CD14-positive monocyte (primary cell): ENCODE measurements around the gene MAP3K6. TPM values are rescaled to one million over a fixed set of nuclear protein-coding genes. Genes with fewer than 3 reads are reported as not detected.

Source experiments
- DNase-seq, 3 donors: peaks; one replicate each; pipeline ENCODE4 v3.0.0-alpha.2; 2011 to 2022
- H2AFZ ChIP-seq: 2 replicates; pipeline ENCODE4 v1.6.0; 2012; ENCODE audit warnings: mild to moderate bottlenecking, low read depth, low read length, inconsistent platforms; ENCODE audit not compliant: insufficient read depth, poor library complexity, severe bottlenecking
- H3K27ac ChIP-seq, 2 donors: 1 replicate in 1 of 2; 2 replicates in 1 of 2; pipeline ENCODE4 v1.5.1; 2012 to 2013; ENCODE audit warnings: low read length in 2 of 2, control low read depth in 1 of 2, inconsistent platforms in 1 of 2, low read depth in 1 of 2, mild to moderate bottlenecking in 1 of 2
- H3K27me3 ChIP-seq, 2 donors: one replicate each; pipeline versions ENCODE4 v1.6.0 to v1.6.1; 2011 to 2013; ENCODE audit warnings: low read length in 2 of 2; ENCODE audit not compliant: control insufficient read depth in 2 of 2, insufficient read depth in 2 of 2
- H3K36me3 ChIP-seq, 2 donors: replicated peaks in 1 of 2; 1 replicate in 1 of 2; 2 replicates in 1 of 2; pipeline versions ENCODE4 v1.5.1 to v1.6.1; 2012 to 2013; ENCODE audit warnings: low read length in 2 of 2, control low read depth in 1 of 2, inconsistent platforms in 1 of 2, mild to moderate bottlenecking in 1 of 2; ENCODE audit not compliant: insufficient read depth in 2 of 2, control insufficient read depth in 1 of 2
- H3K4me1 ChIP-seq, 2 donors: 1 replicate in 1 of 2; 2 replicates in 1 of 2; pipeline versions ENCODE4 v1.5.1 to v1.6.1; 2012 to 2013; ENCODE audit warnings: low read length in 2 of 2, control low read depth in 1 of 2, inconsistent platforms in 1 of 2, mild to moderate bottlenecking in 1 of 2, moderate library complexity in 1 of 2; ENCODE audit not compliant: insufficient read depth in 2 of 2, control insufficient read depth in 1 of 2
- H3K4me2 ChIP-seq: replicated peaks from 2 replicates; pipeline ENCODE3; 2012; ENCODE audit warnings: low read length, moderate library complexity, mild to moderate bottlenecking; ENCODE audit not compliant: poor library complexity, severe bottlenecking; ENCODE audit errors: extremely low read depth
- H3K4me3 ChIP-seq, 3 experiments: fragments of 200-600 bp in 1 of 3; sonication (generic) in 1 of 3; replicated peaks in 1 of 3; 1 replicate in 2 of 3; 2 replicates in 1 of 3; pipeline ENCODE4 v1.5.1; 2011 to 2013; ENCODE audit warnings: low read length in 3 of 3, mild to moderate bottlenecking in 3 of 3, control low read depth in 2 of 3, low read depth in 2 of 3, inconsistent platforms in 1 of 3, moderate library complexity in 1 of 3
- H3K79me2 ChIP-seq: 2 replicates; pipeline ENCODE4 v1.6.0; 2012; ENCODE audit warnings: mild to moderate bottlenecking, control low read depth, inconsistent platforms, low read length, moderate library complexity; ENCODE audit not compliant: insufficient read depth
- H3K9ac ChIP-seq: 2 replicates; pipeline ENCODE4 v1.6.0; 2017; ENCODE audit warnings: low read length, mild to moderate bottlenecking; ENCODE audit not compliant: insufficient read depth, poor library complexity, severe bottlenecking
- H3K9me3 ChIP-seq, 2 donors: replicated peaks in 1 of 2; 1 replicate in 1 of 2; 2 replicates in 1 of 2; pipeline versions ENCODE4 v1.5.1 to v1.6.1; 2012 to 2013; ENCODE audit warnings: low read length in 2 of 2, control low read depth in 1 of 2; ENCODE audit not compliant: control insufficient read depth in 1 of 2, insufficient read depth in 1 of 2
- H4K20me1 ChIP-seq: 2 replicates; pipeline ENCODE4 v1.6.0; 2012; ENCODE audit warnings: mild to moderate bottlenecking, low read length, control low read depth, moderate library complexity; ENCODE audit not compliant: insufficient read depth
- H3K27ac Mint-ChIP-seq, 7 donors: one replicate each; pipeline ENCODE4 v1.8.0; 2020; ENCODE audit warnings: mild to moderate bottlenecking in 7 of 7, mixed read lengths in 7 of 7, moderate library complexity in 6 of 7, inconsistent platforms in 2 of 7
- H3K27me3 Mint-ChIP-seq, 3 donors: one replicate each; pipeline ENCODE4 v1.8.0; 2021 to 2022; ENCODE audit warnings: low read depth in 3 of 3, mild to moderate bottlenecking in 3 of 3, mixed read lengths in 3 of 3, moderate library complexity in 3 of 3, inconsistent platforms in 1 of 3
- H3K36me3 Mint-ChIP-seq, 2 donors: one replicate each; pipeline ENCODE4 v1.8.0; 2020; ENCODE audit warnings: mixed read lengths in 2 of 2, inconsistent platforms in 1 of 2, mild to moderate bottlenecking in 1 of 2
- H3K4me1 Mint-ChIP-seq: one replicate; pipeline ENCODE4 v1.8.0; 2020; ENCODE audit warnings: mild to moderate bottlenecking, mixed read lengths
- H3K4me3 Mint-ChIP-seq, 2 donors: one replicate each; pipeline ENCODE4 v1.8.0; 2020; ENCODE audit warnings: mild to moderate bottlenecking in 2 of 2, mixed read lengths in 2 of 2, moderate library complexity in 1 of 2
- H3K9me3 Mint-ChIP-seq, 7 donors: one replicate each; pipeline ENCODE4 v1.8.0; 2020 to 2022; ENCODE audit warnings: mixed read lengths in 7 of 7, mild to moderate bottlenecking in 6 of 7, moderate library complexity in 6 of 7, inconsistent platforms in 2 of 7
- WGBS: methylation state at CpG from one replicate; pipeline ENCODE4 v1.1.5; 2013; ENCODE audit warnings: missing lambda C conversion rate; ENCODE audit not compliant: insufficient coverage; 5-methylcytosine and 5-hydroxymethylcytosine counted together
- intact Hi-C, 2 donors: fragments of 100-400 bp; cut with micrococcal nuclease; formaldehyde crosslinking; loops; one replicate each; pipeline versions ENCODE4 v1.15.0 to v1.15.1; 2023
- polyA plus RNA-seq, 3 donors: library from polyadenylated mRNA; depleted of rRNA in 1 of 3; unstranded in 2 of 3; stranded (reverse) in 1 of 3; fragments of 300-500 nt in 2 of 3; fragments of >200 nt in 1 of 3; fragmentation: Illumina TruSeq in 2 of 3; gene quantifications; 1 replicate in 2 of 3; 2 replicates in 1 of 3; pipeline ENCODE4 v1.2.3, GENCODE V29; 2012 to 2021
- TF ChIP-seq, protein P1 (sequence below): fragments of 200-600 bp; IDR thresholded peaks from one replicate; pipeline ENCODE4 v1.8.0; 2022; ENCODE audit warnings: antibody characterized with exemption, mild to moderate bottlenecking

Gene MAP3K6
- polyA plus RNA-seq, 3 donors = 3.2 to 14.8 (median 6.7) TPM

DNA sequence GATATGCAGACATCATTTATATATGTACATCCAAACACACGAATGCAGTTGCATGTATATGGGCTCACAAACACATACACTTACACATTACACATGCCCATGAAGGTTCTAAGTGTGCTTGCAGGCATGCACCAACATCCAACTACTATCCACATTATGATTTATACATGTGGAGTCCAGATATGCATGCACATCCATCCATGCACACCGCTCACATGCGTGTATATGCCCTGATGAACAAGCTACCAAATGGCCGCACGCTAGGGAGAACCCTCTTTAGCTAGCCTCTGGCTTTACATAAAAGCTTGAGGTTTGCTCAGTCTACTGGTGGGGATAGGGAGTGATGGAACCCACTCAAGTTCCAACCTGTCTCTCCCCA is 34.2 kb upstream of the MAP3K6 start:
- H3K36me3 ChIP-seq = peaks cover 5% of the 10 kb centered on the region in 2 donors
- WGBS = no CpG with 5 or more reads among the region's 5 CpGs
- no peak overlapping the region for H2AFZ ChIP-seq
- H4K20me1 ChIP-seq = peaks cover 57% of the 10 kb centered on the region
- H3K4me1 ChIP-seq = peaks cover 26 to 32% of the 10 kb centered on the region in 2 donors
- no peak overlapping the region for H3K4me3 Mint-ChIP-seq
- H3K27me3 Mint-ChIP-seq = peaks cover 0 to 5% (median 3%) of the 10 kb centered on the region in 3 donors
- H3K36me3 Mint-ChIP-seq = peaks cover 6 to 14% of the 10 kb centered on the region in 2 donors
- no peak overlapping the region for H3K4me2 ChIP-seq
- no peak for DNase-seq
- no peak overlapping the region for H3K27ac ChIP-seq
- peaks cover 35% of the 10 kb centered on the region for H3K4me1 Mint-ChIP-seq
- no peak overlapping the region for H3K4me3 ChIP-seq
- TF ChIP-seq, protein P1, sequence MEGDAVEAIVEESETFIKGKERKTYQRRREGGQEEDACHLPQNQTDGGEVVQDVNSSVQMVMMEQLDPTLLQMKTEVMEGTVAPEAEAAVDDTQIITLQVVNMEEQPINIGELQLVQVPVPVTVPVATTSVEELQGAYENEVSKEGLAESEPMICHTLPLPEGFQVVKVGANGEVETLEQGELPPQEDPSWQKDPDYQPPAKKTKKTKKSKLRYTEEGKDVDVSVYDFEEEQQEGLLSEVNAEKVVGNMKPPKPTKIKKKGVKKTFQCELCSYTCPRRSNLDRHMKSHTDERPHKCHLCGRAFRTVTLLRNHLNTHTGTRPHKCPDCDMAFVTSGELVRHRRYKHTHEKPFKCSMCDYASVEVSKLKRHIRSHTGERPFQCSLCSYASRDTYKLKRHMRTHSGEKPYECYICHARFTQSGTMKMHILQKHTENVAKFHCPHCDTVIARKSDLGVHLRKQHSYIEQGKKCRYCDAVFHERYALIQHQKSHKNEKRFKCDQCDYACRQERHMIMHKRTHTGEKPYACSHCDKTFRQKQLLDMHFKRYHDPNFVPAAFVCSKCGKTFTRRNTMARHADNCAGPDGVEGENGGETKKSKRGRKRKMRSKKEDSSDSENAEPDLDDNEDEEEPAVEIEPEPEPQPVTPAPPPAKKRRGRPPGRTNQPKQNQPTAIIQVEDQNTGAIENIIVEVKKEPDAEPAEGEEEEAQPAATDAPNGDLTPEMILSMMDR = no peak
- H3K27ac Mint-ChIP-seq = no peak overlapping the region
- no peaks in the 10 kb centered on the region for H3K27me3 ChIP-seq
- H3K9ac ChIP-seq = no peak overlapping the region
- no peaks in the 10 kb centered on the region for H3K79me2 ChIP-seq
- H3K9me3 Mint-ChIP-seq = no peaks in the 10 kb centered on the region
- intact Hi-C loops = loop anchor here in 1 of 2 donors (5.0 to 10.0 kb wide), 2 partner anchors 201 to 264 kb away; partner anchors contain the start of gene AHDC1
- H3K9me3 ChIP-seq = no peaks in the 10 kb centered on the region

DNA sequence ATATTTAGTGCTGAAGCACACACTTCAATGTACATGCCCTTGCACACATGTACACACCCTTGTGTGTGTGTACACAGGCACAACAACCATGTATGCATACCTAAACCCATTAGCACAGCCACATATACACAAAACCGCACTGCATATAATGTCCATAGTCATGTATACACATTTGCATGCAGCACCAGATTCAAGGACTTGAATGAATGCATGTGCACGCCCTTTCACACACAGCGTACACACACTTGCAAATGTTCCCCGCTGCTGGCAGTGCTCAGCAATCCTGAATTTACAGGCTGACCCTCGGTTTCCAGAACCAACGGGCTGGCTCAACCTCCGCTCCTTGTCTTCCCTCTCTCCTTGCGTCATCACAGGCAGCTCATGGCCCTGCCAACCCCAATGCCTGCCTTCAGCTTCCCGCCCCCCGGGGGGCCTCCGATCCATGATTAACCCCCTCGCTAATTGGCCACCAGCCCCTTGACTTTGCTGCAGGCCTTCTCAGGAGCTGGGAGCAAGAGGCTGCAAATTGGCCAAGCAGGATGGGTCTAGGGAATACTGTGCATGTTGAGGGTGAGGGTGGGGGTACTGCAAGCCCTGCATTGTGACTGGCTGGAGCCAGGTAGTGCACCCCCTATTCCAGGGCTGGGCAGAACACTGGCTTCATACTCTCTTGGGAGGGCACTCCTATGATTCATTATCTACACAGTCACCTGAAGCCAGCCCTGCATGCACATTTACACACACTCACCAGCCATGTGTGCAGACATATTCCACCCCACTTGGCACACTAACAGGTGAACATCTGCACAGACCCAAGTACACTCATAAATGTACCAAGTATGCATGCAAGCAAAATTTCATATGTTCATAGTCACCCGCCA is 33.6 kb upstream of the MAP3K6 start:
- no peaks in the 10 kb centered on the region for H3K9me3 ChIP-seq
- no peak overlapping the region for H3K4me2 ChIP-seq
- H3K27ac Mint-ChIP-seq = no peak overlapping the region
- no peak overlapping the region for H3K4me3 Mint-ChIP-seq
- H3K4me1 ChIP-seq = peaks cover 26 to 32% of the 10 kb centered on the region in 2 donors
- no peaks in the 10 kb centered on the region for H3K79me2 ChIP-seq
- H3K36me3 ChIP-seq = peaks cover 0 to 5% of the 10 kb centered on the region in 2 donors
- peaks cover 4 to 8% of the 10 kb centered on the region in 2 donors for H3K36me3 Mint-ChIP-seq
- DNase-seq = no peak
- intact Hi-C loops = loop anchor here in 1 of 2 donors (5.0 to 10.0 kb wide), 2 partner anchors 202 to 264 kb away; partner anchors contain the start of gene AHDC1
- no peaks in the 10 kb centered on the region for H3K9me3 Mint-ChIP-seq
- 67% methylated on average over 12 of the region's 13 CpGs for WGBS
- peaks cover 0 to 5% (median 3%) of the 10 kb centered on the region in 3 donors for H3K27me3 Mint-ChIP-seq
- no peak overlapping the region for H2AFZ ChIP-seq
- no peak overlapping the region for H3K27ac ChIP-seq
- peaks cover 50% of the 10 kb centered on the region for H4K20me1 ChIP-seq
- peaks cover 32% of the 10 kb centered on the region for H3K4me1 Mint-ChIP-seq
- no peak overlapping the region for H3K9ac ChIP-seq
- no peak overlapping the region for H3K4me3 ChIP-seq
- H3K27me3 ChIP-seq = no peaks in the 10 kb centered on the region
- TF ChIP-seq, protein P1 = no peak
